KOPT-K1 (cell line): Measurements from ENCODE around the gene ZNF532.

Source experiments
- H3K27ac ChIP-seq: fragments of 200-600 bp; sonication (generic); 2 replicates; pipeline ENCODE4 v1.5.1; 2016; ENCODE audit warnings: antibody characterized with exemption, mild to moderate bottlenecking, low read depth, low read length; ENCODE audit not compliant: poor library complexity, severe bottlenecking
- H3K36me3 ChIP-seq: fragments of 200-600 bp; sonication (generic); 2 replicates; pipeline ENCODE4 v1.5.1; 2017; ENCODE audit warnings: antibody characterized with exemption, mild to moderate bottlenecking, low read length, moderate library complexity; ENCODE audit not compliant: insufficient read depth
- H3K9me3 ChIP-seq: fragments of 200-600 bp; sonication (generic); 2 replicates; pipeline ENCODE4 v1.5.1; 2017; ENCODE audit warnings: antibody characterized with exemption, low read length, mild to moderate bottlenecking; ENCODE audit not compliant: insufficient read depth, poor library complexity, severe bottlenecking

ZNF532 gene

DNA sequence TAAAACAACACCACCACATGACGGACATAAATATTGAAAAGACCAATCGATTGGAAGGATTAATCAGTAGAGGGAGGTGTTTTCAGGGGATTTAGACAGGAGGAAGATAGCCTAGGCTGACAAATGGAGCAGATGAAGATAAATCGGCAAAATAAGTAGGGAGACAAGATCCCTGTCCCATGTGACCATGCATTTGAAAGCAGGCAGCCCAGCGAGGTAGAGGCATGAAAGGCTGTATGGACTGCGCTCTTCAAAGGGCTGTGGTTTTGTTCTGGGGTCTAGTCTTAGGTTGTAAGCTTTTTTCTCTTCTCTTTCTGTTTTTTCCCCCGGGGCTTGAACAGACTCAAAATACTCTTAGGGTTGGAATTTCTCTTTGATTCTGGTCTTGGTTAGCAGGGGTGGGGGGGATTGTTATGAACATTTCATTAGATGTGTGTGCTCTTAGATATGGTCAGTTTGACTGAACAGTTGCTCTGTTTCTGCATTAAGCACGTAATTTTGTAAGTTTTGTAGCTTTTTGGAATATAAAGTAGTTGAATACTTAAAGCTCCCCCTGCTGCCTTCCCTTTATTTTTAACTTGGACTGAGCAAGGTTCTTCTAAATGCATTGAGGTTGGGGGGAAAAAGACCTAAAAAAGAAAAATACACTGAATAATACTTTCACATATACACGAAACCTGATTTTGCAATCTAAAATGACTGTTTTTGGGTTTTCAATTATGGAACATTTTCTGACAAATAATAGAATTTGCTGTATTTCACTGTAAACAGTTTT, 32.2 kb downstream of the ZNF532 start:
- no peak overlapping the region for H3K27ac ChIP-seq
- no peaks in the 10 kb centered on the region for H3K36me3 ChIP-seq
- H3K9me3 ChIP-seq: no peaks in the 10 kb centered on the region

DNA sequence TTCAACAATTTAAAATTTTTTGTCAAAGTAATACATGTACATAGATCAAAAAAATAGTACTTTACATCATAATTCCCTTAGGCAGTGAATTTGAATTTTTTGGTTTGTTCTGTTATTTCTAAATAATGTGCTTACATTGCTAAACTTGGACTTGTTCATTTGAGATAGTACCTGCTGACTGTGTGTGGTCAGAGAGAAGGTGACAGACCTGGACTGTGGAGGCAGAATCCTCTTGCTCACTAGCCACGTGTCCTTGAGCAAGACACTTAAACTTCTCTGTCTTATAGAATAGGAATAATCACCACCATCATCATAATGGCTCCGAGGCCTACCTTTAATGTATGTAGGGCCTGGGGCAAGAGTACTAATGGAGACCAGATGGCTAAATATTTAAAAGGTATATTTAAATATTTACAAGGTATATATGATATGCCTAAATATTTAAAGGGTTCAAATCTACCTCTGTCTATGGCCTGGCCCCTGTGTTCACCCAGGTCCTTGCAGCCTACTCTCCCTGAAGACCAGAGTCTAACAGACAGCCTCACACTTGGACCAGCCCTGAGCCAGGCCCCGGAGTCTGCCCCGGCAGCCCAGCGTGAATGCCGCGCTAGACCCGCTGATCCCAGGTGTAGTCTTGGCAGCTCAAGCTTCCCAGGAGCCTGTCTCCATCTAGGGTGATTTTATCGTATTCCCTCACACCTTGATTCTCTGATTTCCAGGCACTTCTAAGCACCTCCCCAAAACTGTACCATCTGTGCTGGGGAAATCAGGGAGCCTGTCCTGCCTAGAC, 33.5 kb downstream of the ZNF532 start:
- H3K9me3 ChIP-seq: no peaks in the 10 kb centered on the region
- H3K36me3 ChIP-seq: no peaks in the 10 kb centered on the region
- H3K27ac ChIP-seq: no peak overlapping the region

DNA sequence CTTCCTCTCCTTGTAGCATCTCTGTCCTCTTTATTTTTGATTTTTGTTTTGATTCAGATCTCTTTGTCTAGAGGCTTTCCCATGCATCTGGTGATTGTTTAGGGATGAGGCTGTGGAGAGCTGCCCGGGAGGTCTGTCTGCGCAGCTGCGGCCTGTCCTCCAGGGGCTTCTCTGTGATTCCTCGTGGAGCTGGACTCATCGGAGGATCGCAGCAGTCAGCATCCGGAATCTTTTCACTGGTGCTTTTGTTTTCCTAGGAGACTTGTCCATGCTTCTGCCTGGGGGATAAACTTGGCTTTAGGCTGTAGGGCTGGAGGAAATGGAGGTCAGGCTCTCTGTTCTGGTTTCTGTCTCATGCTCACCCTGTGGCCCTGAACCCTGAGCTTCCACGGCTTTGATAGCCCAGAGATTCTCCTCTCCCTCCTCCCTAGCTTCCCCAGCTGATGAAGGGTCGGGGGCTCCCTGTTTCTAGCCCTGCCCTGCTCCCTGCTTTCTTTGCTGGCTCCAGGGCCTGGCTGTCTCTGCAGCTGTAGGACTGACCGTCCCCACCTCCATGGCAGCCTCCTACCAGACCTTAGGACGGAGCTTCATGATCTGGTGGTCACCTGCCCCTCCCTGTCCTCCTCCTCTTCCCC, 35.5 kb downstream of the ZNF532 start:
- no peaks in the 10 kb centered on the region for H3K36me3 ChIP-seq
- H3K27ac ChIP-seq: no peak overlapping the region
- H3K9me3 ChIP-seq: no peaks in the 10 kb centered on the region

DNA sequence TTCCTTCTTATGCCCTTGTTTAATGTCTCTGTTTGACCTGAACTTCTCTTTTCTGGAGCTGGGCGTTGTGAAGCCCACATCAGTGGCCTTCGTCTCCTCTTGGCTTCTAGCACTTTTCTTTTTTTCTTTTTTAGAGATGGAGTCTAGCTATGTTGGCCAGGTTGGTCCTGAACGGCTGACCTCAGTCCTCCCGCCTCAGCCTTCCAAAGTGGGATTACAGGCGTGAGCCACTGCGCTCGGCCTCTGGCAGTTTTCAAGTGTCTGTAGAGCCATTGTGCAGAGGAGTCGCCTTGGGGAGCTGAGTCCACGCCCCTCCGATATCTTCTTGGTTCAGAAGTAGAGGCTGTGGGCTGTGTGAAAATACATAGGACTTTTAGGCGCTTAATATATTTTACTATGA, 36.5 kb downstream of the ZNF532 start:
- Histone ChIP-seq H3K9me3 (no peaks in the 10 kb centered on the region), H3K36me3 (no peaks in the 10 kb centered on the region), H3K27ac (no peak overlapping the region)

DNA sequence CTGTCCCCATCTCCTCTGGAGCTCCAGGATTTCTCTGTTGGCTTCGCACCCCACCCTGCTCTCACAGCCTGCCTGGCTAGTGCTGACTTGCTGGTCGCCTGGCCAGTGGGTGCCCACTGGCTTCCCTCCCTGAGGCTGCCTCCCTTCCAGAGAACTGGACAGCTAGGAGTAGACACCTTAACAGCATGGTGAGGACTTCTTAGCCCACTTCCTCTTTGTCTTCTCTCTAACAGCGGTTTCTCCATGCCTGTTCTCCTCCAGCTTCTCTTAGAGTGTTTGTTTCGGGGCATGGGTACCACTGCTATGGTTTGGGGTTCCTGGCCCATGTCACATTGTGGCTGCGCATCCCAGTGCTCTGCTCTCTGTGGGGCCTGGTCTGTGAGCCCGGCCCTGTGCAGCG, 37.1 kb downstream of the ZNF532 start:
- Histone ChIP-seq H3K9me3 (no peaks in the 10 kb centered on the region), H3K36me3 (no peaks in the 10 kb centered on the region)

DNA sequence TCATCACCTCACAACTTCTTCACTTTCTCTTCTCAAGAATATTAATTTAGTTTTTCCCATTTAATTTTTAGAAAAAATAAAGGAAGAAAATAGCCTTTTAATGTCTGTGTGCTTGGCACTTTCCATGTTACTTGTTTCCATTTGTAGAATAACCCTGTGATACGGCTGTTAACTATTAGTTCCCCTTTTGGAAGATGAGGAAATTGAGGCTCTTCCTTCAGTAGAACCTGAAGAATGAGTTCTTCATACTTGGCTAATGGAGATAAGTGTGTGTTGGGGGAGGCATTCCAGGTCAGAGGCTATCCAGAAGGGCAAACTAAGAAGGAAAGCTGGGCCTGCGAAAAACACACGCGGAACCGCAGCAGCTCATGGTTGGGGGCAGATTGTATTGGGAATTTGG, 38.3 kb downstream of the ZNF532 start:
- no peaks in the 10 kb centered on the region for H3K9me3 ChIP-seq
- no peak overlapping the region for H3K27ac ChIP-seq
- H3K36me3 ChIP-seq: no peaks in the 10 kb centered on the region

More for the DNA sequence above, 37.1 kb downstream of the ZNF532 start:
- no peak overlapping the region for H3K27ac ChIP-seq

DNA sequence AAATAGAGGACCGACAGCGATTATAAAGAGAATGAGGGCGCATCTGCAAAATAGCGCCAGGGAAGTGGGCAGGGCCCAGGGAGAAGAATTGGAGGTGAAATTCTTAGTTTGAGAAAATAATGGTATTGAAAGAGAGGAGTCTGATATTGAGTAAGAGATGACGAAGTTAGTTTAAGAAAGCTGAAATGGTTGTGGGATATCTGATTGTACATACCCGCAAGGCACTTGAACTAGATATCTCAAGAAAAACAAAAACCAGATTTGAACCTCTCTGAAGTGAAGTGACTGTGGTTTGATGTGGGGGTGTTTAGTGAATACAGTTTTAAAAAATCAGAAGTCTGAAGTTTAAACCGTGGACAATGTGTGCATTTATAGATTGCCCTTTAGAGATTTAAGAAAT, 38.9 kb downstream of the ZNF532 start:
- Histone ChIP-seq H3K27ac (no peak overlapping the region), H3K9me3 (no peaks in the 10 kb centered on the region), H3K36me3 (no peaks in the 10 kb centered on the region)

DNA sequence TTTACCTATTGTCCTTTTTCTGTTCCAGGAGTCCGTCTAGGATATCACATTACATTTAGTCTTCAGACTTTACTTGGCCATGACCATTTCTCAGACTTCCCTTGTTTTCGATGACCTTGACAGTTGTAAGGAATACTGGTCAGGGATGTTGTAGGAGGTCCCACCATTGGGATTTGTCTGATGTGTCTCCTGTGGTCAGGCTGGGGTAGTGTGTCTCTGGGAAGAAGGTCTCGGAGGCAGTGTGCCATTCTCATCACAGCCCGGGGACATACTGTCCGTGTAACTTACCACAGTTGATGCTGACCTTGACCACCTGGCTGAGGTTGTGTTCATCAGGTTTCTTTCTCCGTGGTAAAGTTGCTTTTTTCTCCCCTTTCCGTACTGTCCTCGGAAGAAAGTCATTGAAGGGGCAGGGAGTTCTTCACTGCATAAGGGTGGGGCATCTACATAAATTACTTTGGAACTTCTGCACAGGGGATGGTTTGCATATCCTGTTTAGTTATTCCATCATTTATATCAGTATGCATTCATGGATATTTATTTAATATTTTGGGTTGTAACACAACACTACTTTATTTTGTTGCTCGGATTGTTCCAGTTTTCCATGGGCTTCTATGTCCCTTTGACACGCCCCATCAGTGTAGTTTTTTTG, 41.2 kb downstream of the ZNF532 start:
- Histone ChIP-seq H3K36me3 (no peaks in the 10 kb centered on the region), H3K27ac (no peak overlapping the region), H3K9me3 (no peaks in the 10 kb centered on the region)

DNA sequence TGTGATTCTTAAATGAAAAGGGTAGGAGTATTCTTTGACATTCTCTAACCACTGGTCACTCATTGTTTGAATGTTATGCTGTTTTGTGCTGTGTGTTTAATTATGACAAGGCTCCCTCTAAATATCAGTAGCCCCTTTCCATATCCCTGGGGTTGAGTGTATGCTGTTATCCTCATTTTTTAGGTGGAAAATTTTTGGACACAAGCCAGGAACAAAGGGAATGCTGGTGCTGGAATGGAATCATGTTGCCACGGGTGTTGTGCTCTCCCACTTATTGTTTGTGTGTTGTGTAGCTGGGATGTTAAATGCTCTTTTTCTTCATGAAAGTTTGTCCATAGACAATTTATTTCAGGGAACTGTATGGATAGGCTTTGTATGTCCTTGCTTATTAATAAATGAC, 43.3 kb downstream of the ZNF532 start:
- H3K36me3 ChIP-seq: no peaks in the 10 kb centered on the region
- no peak overlapping the region for H3K27ac ChIP-seq
- no peaks in the 10 kb centered on the region for H3K9me3 ChIP-seq

DNA sequence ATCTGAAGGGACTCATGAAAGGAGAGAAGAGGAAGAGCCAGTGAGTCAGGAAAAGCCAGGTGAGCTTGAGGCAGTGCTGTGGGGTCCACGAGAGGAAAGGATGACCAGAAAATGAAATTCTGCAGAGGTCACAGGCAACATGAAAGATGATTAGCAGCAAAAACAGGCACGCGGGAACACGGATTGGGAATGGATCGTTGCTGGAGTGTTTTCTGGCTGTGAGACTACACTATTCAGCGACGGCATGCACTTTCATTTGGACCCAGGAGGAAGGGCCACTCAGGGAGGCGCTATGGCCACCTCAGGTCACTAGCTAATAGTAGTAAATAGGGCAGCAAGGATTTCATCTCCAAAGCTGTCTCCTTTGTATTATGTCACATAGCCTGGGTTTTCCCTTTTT, 44.8 kb downstream of the ZNF532 start:
- H3K36me3 ChIP-seq: no peaks in the 10 kb centered on the region
- H3K9me3 ChIP-seq: no peaks in the 10 kb centered on the region
- H3K27ac ChIP-seq: no peak overlapping the region

DNA sequence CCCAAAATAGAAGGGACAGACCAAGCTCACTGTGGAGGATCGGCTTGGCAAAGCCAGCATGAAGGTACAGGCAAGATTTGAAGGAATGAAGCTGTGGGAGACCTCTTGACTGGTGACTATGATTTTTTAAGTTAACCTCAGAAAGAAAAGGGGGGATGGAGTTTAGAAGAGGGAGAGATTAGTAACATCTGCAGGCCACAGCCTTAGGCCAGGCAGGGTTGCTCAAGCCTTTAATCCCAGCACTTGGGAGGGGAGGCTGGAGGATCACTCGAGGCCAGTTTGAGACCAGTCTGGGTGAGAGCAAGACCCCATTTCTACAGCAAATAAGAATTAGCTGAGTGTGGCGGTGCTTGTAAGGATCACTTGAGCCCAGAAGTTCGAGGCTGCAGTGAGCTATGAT, 46.6 kb downstream of the ZNF532 start:
- H3K27ac ChIP-seq: no peak overlapping the region
- no peaks in the 10 kb centered on the region for H3K36me3 ChIP-seq
- H3K9me3 ChIP-seq: no peaks in the 10 kb centered on the region

DNA sequence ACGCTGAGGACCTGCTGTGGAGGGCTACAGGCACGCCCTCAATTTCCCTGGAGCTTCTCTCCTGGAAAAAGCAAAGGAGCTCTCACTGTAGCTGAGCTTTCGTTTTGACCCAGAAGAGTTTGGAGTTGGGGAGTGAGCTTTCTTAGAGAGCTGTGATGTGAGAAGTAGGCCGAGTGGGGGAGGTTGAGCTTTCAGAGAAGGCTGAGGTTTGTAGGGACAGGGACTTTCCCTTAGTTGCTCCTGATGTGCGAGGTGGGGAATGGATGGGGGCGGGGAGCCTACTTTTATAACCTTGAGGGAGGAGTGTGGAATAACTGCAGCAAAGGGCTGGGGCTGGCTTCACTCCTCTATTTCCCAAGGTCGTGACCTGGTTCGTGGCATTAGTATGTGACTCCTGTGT, 47.1 kb downstream of the ZNF532 start:
- Histone ChIP-seq H3K36me3 (no peaks in the 10 kb centered on the region), H3K27ac (no peak overlapping the region), H3K9me3 (no peaks in the 10 kb centered on the region)

DNA sequence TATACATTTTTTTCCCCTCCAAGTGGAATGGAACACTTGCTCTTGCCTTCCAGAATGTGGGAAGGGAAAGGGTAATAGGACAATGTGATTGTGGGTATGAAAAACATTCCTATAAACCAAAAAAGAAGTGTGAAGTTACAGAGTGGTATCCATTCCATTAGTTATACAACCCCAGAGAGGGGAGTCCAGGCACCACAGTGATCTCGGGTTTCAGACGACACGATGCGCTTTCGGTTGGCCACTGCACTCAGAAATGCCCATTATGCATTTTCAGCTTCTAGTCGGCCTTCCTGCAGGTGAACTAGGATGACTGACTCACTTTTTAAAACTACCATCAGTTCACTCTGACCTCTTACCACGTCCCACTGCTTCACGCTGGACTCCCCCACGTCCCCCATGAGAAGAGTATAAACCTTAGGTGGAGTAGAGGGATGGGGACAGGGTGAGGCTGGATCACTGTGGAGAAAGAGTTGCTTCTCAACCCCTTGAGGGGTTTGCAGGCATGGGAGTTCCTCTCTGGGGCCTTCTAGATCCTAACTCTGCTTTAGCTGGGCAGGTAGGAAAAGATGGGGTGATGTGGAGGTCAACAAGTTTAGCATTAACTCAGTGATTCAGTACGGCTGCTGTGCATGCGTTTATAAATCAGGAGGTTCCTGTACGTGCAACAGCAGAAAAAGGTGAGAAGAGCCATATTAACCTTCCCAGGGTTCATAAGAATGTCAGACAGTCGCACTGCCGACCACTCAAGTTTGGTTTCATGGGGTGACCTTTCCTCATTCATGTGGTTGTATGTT, 50.5 kb downstream of the ZNF532 start:
- H3K9me3 ChIP-seq: no peaks in the 10 kb centered on the region
- no peaks in the 10 kb centered on the region for H3K36me3 ChIP-seq
- no peak overlapping the region for H3K27ac ChIP-seq

DNA sequence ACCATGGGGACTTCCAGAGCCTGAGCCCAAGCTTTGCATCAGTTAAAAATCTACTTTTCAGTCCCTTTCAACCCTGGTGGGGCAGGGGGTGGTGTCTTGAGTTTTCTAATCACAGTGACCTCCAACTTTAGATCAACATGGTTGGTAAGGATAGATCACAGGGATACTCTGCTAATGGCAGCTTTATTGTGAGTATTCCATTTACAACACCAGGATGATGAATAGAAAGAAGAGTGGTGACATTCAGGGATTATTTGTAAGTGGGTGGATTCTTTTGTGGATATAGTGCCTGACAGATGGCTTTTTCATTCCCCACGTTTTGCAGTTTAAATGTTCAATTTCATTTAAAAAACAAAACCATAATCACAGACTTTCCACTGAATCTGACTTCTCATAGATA, 51.3 kb downstream of the ZNF532 start:
- no peaks in the 10 kb centered on the region for H3K36me3 ChIP-seq
- H3K9me3 ChIP-seq: no peaks in the 10 kb centered on the region
- no peak overlapping the region for H3K27ac ChIP-seq
